Prostate gland (tissue), 2 donors: ENCODE measurements around the gene TMEM272.

ENCODE experiments used
- POLR2A ChIP-seq: fragments of 450-650 bp; IDR thresholded peaks from one replicate; pipeline ENCODE4 v1.6.1; 2016; ENCODE audit warnings: antibody characterized with exemption, mild to moderate bottlenecking
- POLR2AphosphoS5 ChIP-seq: sonication (generic); formaldehyde crosslinking; IDR thresholded peaks from one replicate; pipeline ENCODE4 v1.6.1; 2017; ENCODE audit warnings: antibody characterized with exemption
- TF ChIP-seq, protein P1 (sequence below), 4 experiments: fragments of 200-600 bp in 2 of 4; fragments of 450-650 bp in 2 of 4; sonication (generic) in 2 of 4; IDR thresholded peaks; 1 replicate in 3 of 4; 2 replicates in 1 of 4; pipeline ENCODE4 v1.5.1; 2016 to 2019; ENCODE audit warnings: antibody characterized with exemption in 4 of 4, mild to moderate bottlenecking in 2 of 4, moderate library complexity in 2 of 4

DNA sequence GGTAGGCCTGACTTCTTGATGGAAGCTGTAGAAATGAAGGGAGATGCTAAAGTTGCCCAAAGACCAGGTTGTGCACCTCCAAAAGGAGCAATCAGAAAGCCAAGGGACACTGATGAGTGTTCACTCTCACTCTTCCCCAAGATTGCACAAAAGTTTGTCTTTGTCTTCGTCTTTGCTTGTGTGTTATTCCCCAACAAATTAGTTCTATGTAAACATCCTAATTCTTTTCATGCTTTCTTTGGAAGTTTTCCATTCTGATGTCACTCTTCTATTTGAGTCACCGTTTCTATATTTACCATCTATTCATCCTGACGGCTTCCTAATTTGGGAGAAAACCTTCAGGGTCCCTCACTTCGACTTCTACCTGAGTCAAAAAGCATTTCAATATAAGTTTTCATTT lies 3.7 kb upstream of the TMEM272 start:
- no peak for TF ChIP-seq POLR2A
- TF ChIP-seq POLR2AphosphoS5, result no peak
- TF ChIP-seq, protein P1, sequence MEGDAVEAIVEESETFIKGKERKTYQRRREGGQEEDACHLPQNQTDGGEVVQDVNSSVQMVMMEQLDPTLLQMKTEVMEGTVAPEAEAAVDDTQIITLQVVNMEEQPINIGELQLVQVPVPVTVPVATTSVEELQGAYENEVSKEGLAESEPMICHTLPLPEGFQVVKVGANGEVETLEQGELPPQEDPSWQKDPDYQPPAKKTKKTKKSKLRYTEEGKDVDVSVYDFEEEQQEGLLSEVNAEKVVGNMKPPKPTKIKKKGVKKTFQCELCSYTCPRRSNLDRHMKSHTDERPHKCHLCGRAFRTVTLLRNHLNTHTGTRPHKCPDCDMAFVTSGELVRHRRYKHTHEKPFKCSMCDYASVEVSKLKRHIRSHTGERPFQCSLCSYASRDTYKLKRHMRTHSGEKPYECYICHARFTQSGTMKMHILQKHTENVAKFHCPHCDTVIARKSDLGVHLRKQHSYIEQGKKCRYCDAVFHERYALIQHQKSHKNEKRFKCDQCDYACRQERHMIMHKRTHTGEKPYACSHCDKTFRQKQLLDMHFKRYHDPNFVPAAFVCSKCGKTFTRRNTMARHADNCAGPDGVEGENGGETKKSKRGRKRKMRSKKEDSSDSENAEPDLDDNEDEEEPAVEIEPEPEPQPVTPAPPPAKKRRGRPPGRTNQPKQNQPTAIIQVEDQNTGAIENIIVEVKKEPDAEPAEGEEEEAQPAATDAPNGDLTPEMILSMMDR (IDR thresholded peaks at IDR 0.05), result no peak
